HFF-Myc (cell line): ENCODE measurements around the gene CDC42BPA.

Source experiments
- DNase-seq: peaks from one replicate; pipeline ENCODE4 v3.0.0-alpha.2; 2011; ENCODE audit warnings: low read depth; ENCODE audit errors: extremely low read depth
- H3K4me3 ChIP-seq: replicated peaks from 2 replicates; pipeline ENCODE4 v1.5.1; 2011; ENCODE audit warnings: low read depth, mild to moderate bottlenecking, control low read depth, low read length
- TF ChIP-seq, protein P1 (sequence below): IDR thresholded peaks from 2 replicates; pipeline ENCODE4 v1.5.1; 2012; ENCODE audit warnings: mild to moderate bottlenecking, low read depth, low read length, control low read depth; ENCODE audit errors: missing control alignments

The CDC42BPA gene

DNA sequence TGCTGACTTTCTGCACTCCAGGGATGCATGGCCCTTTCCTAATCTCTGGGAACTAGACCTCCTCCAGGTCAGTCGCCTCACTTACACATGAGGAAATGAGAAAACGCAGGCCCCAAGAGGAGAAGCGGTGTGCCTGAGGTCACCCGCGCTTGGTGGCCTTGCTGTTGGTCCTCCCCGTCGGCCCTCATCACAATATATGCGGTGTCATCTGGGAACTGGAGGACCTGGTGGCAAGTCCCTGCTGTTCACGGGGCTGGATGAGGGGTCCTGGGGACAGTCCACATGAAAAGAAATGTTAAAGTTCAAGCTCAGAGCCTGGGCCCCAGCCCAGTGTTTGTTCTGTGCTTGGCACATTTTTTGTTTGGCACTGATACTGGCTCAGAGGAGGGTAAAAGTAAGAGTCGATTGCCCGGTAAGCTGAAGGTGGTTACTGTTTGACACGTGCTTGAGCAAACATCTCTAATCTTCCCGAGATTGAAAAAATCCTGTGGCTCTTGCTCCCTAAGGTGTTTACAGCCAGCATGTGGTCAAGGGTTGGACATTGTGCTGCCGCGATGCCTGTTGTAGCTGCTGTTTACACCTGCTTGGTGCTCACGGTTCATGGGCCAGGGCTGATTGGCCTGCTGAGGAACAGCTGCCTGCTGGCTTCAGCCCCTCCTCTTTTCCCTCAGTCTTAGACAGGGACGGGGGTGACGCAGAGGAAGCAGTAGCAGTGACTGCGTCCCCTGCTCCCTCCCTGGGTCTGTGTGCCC, 373.0 kb downstream of the CDC42BPA start:
- no peak overlapping the region; the same call in 1 of the 2 replicates for H3K4me3 ChIP-seq
- DNase-seq = no peak

DNA sequence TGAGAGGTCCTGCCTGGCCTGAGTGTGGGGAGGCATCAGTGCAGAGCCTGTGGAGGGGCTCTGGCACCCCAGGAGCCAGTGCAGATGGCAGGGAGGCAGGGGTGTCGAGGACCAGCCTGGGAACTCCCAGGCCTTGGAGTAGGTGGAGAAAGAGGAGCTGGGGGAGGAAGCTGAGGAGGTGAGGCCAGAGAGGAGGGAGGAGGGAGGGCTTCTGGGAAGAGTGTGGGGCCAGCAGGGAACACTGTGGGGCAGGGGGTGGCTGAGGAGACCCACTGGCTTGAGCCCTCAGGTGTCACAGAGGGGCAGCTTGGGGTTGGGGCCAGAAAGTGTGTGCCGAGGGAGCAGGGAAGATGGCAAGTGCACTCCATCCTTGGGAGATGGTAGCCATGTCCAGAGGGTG, 374.4 kb downstream of the CDC42BPA start:
- no peak overlapping the region for H3K4me3 ChIP-seq
- no peak for DNase-seq
- TF ChIP-seq, protein P1, sequence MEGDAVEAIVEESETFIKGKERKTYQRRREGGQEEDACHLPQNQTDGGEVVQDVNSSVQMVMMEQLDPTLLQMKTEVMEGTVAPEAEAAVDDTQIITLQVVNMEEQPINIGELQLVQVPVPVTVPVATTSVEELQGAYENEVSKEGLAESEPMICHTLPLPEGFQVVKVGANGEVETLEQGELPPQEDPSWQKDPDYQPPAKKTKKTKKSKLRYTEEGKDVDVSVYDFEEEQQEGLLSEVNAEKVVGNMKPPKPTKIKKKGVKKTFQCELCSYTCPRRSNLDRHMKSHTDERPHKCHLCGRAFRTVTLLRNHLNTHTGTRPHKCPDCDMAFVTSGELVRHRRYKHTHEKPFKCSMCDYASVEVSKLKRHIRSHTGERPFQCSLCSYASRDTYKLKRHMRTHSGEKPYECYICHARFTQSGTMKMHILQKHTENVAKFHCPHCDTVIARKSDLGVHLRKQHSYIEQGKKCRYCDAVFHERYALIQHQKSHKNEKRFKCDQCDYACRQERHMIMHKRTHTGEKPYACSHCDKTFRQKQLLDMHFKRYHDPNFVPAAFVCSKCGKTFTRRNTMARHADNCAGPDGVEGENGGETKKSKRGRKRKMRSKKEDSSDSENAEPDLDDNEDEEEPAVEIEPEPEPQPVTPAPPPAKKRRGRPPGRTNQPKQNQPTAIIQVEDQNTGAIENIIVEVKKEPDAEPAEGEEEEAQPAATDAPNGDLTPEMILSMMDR = no peak

More for the DNA sequence above, 373.0 kb downstream of the CDC42BPA start:
- TF ChIP-seq, protein P1 = no peak

DNA sequence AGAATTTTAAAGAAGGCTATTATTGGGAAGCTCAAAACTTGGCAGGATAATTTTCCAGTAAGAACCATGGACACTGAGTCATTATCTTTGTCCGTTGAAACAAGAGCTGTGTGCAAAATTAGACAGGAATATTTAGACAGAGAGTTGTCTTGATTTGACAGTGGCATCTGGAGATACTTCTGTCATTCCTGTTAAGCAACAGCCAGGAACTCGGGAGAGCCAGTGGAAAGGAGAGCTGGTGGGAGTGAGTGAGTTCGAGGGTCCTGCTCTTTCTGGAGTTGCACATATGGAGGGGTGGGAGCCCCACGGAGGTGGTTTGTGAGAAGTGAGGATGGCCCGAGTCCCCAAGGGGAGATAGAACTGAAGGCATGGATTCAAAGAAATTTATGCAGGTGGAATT, 375.1 kb downstream of the CDC42BPA start:
- TF ChIP-seq, protein P1 = no peak
- no peak for DNase-seq
- H3K4me3 ChIP-seq = no peak overlapping the region

DNA sequence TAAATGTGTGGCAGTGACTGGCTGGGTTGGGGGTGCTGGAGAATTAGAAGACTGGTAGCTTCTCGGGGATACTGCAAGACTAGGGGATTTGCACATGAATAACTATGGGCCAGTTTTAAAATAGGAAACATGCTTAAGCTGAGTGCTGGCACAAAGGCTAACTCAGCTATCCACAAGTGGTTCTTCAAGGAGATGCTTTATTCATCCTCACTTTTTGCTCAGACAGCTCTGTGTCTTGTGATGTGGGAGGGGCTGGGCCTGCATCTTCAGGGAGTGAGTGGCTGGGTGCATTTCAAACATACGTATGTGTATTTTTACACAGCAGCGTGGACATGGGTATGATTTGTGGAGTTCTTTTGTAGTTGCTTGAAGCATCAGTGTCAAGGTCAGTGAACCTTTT, 375.9 kb downstream of the CDC42BPA start:
- H3K4me3 ChIP-seq = peak overlapping the region; percentile 93
- TF ChIP-seq, protein P1 = no peak
- DNase-seq = no peak

- TF ChIP-seq, protein P1 = no peak
- DNase-seq = no peak
These were observed 377.6 kb downstream of the CDC42BPA start for GRCh38 chr1:226940806-226941067.

DNA sequence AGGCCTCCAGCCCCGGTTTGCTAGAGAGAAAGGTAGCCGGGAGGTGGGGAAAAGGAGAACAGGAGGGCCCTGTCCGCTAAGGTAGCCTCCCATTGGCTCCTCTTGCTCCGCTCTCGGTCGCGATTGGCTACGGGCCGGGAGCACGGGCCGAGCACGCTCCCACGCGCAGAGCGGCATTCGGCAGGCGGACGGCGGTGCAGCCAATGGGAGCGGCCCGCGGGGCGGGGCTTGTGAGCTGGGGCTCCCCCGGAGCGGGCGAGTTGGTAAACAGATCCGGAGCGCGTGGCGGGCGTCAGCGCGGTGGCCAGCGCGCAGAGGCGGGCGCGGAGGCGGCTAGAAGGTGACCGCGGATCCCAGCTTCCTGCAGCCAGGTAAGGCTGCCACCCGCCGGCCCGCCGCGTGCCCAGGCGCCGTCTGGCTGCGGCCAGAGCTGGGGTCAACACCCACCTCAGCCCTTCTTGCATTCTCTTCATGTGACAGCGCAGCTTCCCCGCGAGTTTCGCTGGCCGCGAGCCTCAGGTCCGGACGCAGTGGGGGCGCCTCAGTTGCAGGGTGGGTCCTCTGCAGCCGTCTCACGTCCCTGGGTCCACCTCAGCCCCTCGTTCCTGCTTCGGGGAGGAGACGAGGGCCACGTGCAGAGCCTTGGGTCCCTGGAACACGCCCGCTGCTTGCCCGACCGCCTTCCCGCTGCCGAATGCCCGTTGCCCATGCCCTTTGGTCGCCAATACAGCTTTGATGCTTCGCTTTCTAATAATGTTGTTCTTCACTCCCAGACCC, 378.1 kb downstream of the CDC42BPA start, which contains the start of gene COQ8A:
TSS of gene COQ8A (plus strand) at position 266 of the 777 bp plus-strand sequence. CDS start 21,092 bp downstream, outside the sequence.
- peak; percentile 97 for DNase-seq
- H3K4me3 ChIP-seq = peak within 1 kb of the TSS; percentile 93
- TF ChIP-seq, protein P1 = no peak

More at GRCh38 chr1:226940806-226941067, 377.6 kb downstream of the CDC42BPA start:
- peak overlapping the region; percentile 93 for H3K4me3 ChIP-seq
